Measurements from ENCODE around the gene LMCD1. TPM values are rescaled to one million over a fixed set of nuclear protein-coding genes. Genes with fewer than 3 reads are reported as not detected.

LMCD1 gene
- total RNA-seq, 3 donors from 2014 or later (not counting 1 experiment from before 2014, with no cell fraction given), result not detected

GRCh38 chr3:8604988-8605387 lies 103.4 kb downstream of the LMCD1 start:
- H3K4me3 Mint-ChIP-seq, result no peak overlapping the region
- no peak for ATAC-seq

GRCh38 chr3:8606701-8607231 lies 105.1 kb downstream of the LMCD1 start:
- no peaks in the 10 kb centered on the region for H3K9me3 ChIP-seq (ENCODE audit: control insufficient read depth, insufficient read depth, low read length)
- no peak for DNase-seq
- intact Hi-C loops (cut with micrococcal nuclease), result no loop called here
- Mint-ChIP-seq H3K36me3 (no peaks in the 10 kb centered on the region), H3K27me3 (ENCODE audit: low read depth in 2 of 2) (peaks cover 6 to 7% of the 10 kb centered on the region in 2 donors), H3K27ac (no peak overlapping the region), H3K4me1 (no peaks in the 10 kb centered on the region), H3K4me3 (no peak overlapping the region), H3K9me3 (no peaks in the 10 kb centered on the region)
- H3K27ac ChIP-seq (ENCODE audit: low read length), result no peak overlapping the region
- 85% methylated on average over 7 of the region's 7 CpGs for WGBS (ENCODE audit: insufficient coverage)
- no peaks in the 10 kb centered on the region for H3K36me3 ChIP-seq (ENCODE audit: control insufficient read depth, insufficient read depth, low read length)
- no peaks in the 10 kb centered on the region for H3K27me3 ChIP-seq (ENCODE audit: control insufficient read depth, insufficient read depth, low read length)
- H3K4me1 ChIP-seq (ENCODE audit: control insufficient read depth, insufficient read depth, low read length), result no peaks in the 10 kb centered on the region
- no peak for TF ChIP-seq CTCF (IDR thresholded peaks at IDR 0.05)
- H3K4me3 ChIP-seq (ENCODE audit: low read length), result no peak overlapping the region
- no peak for ATAC-seq

More at GRCh38 chr3:8604988-8605387, 103.4 kb downstream of the LMCD1 start:
- Mint-ChIP-seq H3K36me3 (no peaks in the 10 kb centered on the region), H3K27ac (no peak overlapping the region), H3K4me1 (no peaks in the 10 kb centered on the region), H3K27me3 (ENCODE audit: low read depth in 2 of 2) (peaks cover 3 to 7% of the 10 kb centered on the region in 2 donors), H3K9me3 (no peaks in the 10 kb centered on the region)
- no peak overlapping the region for H3K27ac ChIP-seq (ENCODE audit: low read length)
- WGBS (ENCODE audit: insufficient coverage), result 85% methylated on average over 3 of the region's 3 CpGs
- DNase-seq, result no peak
- intact Hi-C loops (cut with micrococcal nuclease), result no loop called here
- no peaks in the 10 kb centered on the region for H3K36me3 ChIP-seq (ENCODE audit: control insufficient read depth, insufficient read depth, low read length)
- TF ChIP-seq CTCF (IDR thresholded peaks at IDR 0.05), result no peak
- no peaks in the 10 kb centered on the region for H3K4me1 ChIP-seq (ENCODE audit: control insufficient read depth, insufficient read depth, low read length)
- H3K27me3 ChIP-seq (ENCODE audit: control insufficient read depth, insufficient read depth, low read length), result no peaks in the 10 kb centered on the region
- H3K4me3 ChIP-seq (ENCODE audit: low read length), result no peak overlapping the region
- H3K9me3 ChIP-seq (ENCODE audit: control insufficient read depth, insufficient read depth, low read length), result no peaks in the 10 kb centered on the region

- Mint-ChIP-seq H3K9me3 (no peaks in the 10 kb centered on the region), H3K27me3 (ENCODE audit: low read depth in 2 of 2) (peaks cover 6 to 7% of the 10 kb centered on the region in 2 donors), H3K27ac (no peak overlapping the region), H3K36me3 (no peaks in the 10 kb centered on the region), H3K4me3 (no peak overlapping the region), H3K4me1 (no peaks in the 10 kb centered on the region)
- WGBS (ENCODE audit: insufficient coverage), result 79% methylated on average over 7 of the region's 7 CpGs
- H3K27me3 ChIP-seq (ENCODE audit: control insufficient read depth, insufficient read depth, low read length), result no peaks in the 10 kb centered on the region
- H3K9me3 ChIP-seq (ENCODE audit: control insufficient read depth, insufficient read depth, low read length), result no peaks in the 10 kb centered on the region
- ATAC-seq (no peak), DNase-seq (no peak)
- no peak overlapping the region for H3K27ac ChIP-seq (ENCODE audit: low read length)
- no peak overlapping the region for H3K4me3 ChIP-seq (ENCODE audit: low read length)
- H3K36me3 ChIP-seq (ENCODE audit: control insufficient read depth, insufficient read depth, low read length), result no peaks in the 10 kb centered on the region
- H3K4me1 ChIP-seq (ENCODE audit: control insufficient read depth, insufficient read depth, low read length), result no peaks in the 10 kb centered on the region
- no peak for TF ChIP-seq CTCF (IDR thresholded peaks at IDR 0.05)
- intact Hi-C loops (cut with micrococcal nuclease), result no loop called here
Observed at GRCh38 chr3:8607234-8608040, 105.8 kb downstream of the LMCD1 start.
